ENCODE data around the gene CAVIN2.

The CAVIN2 gene

DNA sequence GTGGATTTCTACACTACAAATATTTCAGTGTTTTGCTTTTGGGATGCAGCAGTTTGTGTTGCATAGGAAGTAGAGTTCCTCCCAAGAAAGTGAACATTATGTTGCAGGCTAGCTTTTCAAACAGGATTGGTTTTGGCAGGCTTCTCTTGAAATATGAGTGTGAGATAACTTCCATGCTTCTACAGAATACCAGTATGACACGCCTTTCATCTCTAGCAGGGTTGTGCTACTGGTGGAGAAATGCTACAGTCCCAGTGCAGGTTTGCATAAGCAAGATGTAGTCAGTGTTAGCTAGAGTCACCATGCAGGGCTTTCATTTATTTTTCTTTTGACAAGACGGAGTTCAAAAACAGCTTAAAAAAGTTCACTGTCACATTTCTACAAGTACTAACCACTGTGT, 17.1 kb upstream of the CAVIN2 start:
- H3K27me3 ChIP-seq (ENCODE audit: control insufficient read depth, insufficient read depth, low read length): no peaks in the 10 kb centered on the region
- no peak overlapping the region for H3K4me2 ChIP-seq (ENCODE audit: low read length)
- no peaks in the 10 kb centered on the region for H3K36me3 ChIP-seq (ENCODE audit: insufficient read depth, low read length)
- no peak overlapping the region for H3K4me3 ChIP-seq (ENCODE audit: low read length)
- H3K4me1 ChIP-seq (ENCODE audit: control insufficient read depth, insufficient read depth, low read length): peaks cover 50% of the 10 kb centered on the region
- H3K9me3 ChIP-seq (replicated peaks; ENCODE audit: low read length): no peaks in the 10 kb centered on the region
- H3K9ac ChIP-seq (ENCODE audit: low read depth, low read length): no peak overlapping the region

DNA sequence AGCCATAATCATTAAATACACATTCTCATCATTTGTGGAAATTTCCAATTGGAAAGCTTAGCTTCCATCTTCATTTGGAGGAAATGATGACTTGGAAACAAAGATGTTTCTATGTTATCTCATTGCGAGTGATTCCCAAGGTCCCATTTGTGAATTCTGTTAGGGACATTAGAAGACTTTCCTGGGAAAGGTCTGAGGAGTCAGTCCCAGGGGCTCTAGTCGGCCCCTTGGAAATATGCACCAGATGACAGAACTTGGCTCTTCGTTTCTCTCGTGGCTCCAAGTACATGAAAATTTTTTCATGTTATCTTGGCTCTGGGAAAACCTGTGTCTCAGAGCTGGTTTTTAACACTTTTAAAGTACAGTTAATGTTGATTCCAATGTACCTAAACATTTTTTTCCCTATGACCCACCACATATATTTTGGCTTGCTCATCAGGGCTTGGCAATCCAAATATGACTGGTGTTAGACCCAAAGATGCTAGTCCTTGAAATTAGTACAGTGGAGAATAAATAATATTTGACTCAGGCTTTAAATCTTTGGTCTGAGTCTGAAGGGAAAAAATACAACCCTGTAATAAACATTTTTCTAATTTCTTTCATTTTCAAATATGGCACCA, 15.4 kb upstream of the CAVIN2 start:
- Histone ChIP-seq H3K36me3 (ENCODE audit: insufficient read depth, low read length) (no peaks in the 10 kb centered on the region), H3K9me3 (replicated peaks; ENCODE audit: low read length) (no peaks in the 10 kb centered on the region), H3K4me3 (ENCODE audit: low read length) (peak overlapping the region; percentile 21), H3K4me1 (ENCODE audit: control insufficient read depth, insufficient read depth, low read length) (peaks cover 49% of the 10 kb centered on the region), H3K9ac (ENCODE audit: low read depth, low read length) (peak overlapping the region; percentile 29), H3K27me3 (ENCODE audit: control insufficient read depth, insufficient read depth, low read length) (no peaks in the 10 kb centered on the region), H3K4me2 (ENCODE audit: low read length) (peak overlapping the region; percentile 54)

DNA sequence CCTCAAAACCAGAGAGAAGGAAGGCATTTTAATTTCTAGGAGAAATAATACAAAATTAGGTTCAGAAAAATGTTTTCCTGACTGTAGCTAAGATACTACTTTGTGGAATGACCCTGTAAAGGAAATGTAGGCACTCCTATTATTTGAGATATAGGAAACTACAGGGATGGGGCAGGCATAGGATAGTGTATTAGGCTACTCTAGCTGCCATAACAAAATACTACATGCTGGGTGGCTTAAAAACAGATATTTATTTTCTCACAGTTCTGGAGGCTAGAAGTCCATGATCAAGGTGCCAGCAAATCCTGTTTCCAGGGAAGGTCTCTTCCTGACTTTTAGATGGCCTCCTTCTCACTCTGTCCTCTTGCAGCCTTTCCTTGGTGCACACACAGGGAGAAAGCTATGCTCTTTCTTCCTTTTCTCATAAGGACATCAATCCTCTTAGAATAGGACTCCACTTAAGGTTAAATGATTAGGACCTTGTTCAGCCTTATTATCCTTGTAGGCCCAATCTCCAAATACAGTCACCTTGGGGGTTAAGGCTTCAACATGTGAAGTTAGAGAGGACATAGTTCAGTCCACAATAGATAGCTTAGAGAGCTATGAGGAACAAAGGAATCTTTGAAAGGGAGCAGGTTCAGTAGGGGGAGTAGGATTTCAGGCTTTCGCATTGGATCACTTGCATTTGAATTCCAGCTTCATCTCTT, 14.0 kb upstream of the CAVIN2 start:
- Histone ChIP-seq H3K9ac (ENCODE audit: low read depth, low read length) (no peak overlapping the region), H3K9me3 (replicated peaks; ENCODE audit: low read length) (no peaks in the 10 kb centered on the region), H3K4me2 (ENCODE audit: low read length) (no peak overlapping the region), H3K4me1 (ENCODE audit: control insufficient read depth, insufficient read depth, low read length) (peaks cover 42% of the 10 kb centered on the region), H3K27me3 (ENCODE audit: control insufficient read depth, insufficient read depth, low read length) (no peaks in the 10 kb centered on the region), H3K4me3 (ENCODE audit: low read length) (no peak overlapping the region), H3K36me3 (ENCODE audit: insufficient read depth, low read length) (no peaks in the 10 kb centered on the region)

DNA sequence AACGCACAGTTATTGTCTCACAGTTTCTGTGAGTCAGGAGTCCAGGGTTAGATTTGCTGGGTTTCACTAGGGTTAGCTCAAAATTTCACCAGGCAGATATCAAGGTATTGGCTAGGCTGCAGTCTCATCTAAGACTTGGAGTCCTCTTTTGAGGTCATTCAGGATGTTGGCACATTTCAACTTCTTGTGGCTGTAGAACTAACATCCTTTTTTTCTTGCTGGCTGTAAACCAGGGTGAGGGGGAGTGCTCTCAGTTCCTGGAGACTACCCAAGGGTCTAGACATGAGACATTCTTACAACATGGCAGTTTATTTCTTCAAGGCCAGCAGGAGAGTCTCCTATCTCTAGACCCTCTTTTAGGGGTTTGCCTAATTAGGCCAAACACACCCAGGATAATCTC, 12.8 kb upstream of the CAVIN2 start:
- Histone ChIP-seq H3K4me3 (ENCODE audit: low read length) (no peak overlapping the region), H3K27me3 (ENCODE audit: control insufficient read depth, insufficient read depth, low read length) (no peaks in the 10 kb centered on the region), H3K4me2 (ENCODE audit: low read length) (no peak overlapping the region), H3K4me1 (ENCODE audit: control insufficient read depth, insufficient read depth, low read length) (peaks cover 42% of the 10 kb centered on the region), H3K9ac (ENCODE audit: low read depth, low read length) (no peak overlapping the region), H3K9me3 (replicated peaks; ENCODE audit: low read length) (no peaks in the 10 kb centered on the region), H3K36me3 (ENCODE audit: insufficient read depth, low read length) (no peaks in the 10 kb centered on the region)

DNA sequence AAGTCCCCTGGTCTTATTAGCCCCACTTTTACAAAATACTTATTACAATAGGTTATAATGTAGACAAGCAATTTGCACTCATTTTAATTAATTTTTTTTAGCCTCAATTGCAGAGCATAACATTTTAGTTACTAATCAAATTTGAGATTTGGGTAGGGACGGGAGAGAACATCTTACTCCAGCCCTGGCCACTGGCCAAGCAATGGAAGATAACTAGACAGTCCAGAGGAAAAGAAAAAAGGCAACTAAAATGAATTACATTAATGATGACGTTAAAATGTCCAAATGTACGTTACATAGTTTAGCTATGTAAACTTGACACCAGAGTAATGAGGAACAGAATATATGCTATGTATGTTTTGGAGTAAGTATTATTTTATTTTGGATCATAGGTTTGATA, 11.0 kb upstream of the CAVIN2 start:
- Histone ChIP-seq H3K36me3 (ENCODE audit: insufficient read depth, low read length) (no peaks in the 10 kb centered on the region), H3K4me2 (ENCODE audit: low read length) (no peak overlapping the region), H3K4me3 (ENCODE audit: low read length) (no peak overlapping the region)

DNA sequence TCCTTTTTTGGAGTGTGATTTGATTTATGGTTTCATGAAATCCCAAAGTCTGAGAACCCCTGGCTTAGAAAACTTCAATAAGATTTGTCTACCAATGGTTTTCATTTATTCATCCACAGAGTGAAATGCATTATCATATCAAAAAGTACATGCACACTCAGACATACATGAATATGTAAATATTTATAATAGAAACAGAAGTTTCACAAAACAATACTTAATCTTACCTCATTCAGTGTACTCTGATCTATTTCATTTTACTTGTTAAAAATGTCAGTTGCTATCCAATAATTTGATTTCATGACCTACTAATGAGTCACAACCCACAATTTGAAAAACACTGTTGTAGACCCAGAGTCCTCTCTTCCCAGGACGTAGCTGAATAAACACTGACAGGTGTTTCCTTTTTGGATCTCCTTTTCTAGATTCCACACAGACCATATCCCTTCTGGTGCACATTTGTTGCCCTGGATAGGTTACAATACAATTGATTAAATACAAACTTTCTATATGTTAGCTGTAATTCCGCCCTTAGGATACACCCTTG, 10.4 kb upstream of the CAVIN2 start:
- Histone ChIP-seq H3K9ac (ENCODE audit: low read depth, low read length) (no peak overlapping the region), H3K36me3 (ENCODE audit: insufficient read depth, low read length) (no peaks in the 10 kb centered on the region), H3K4me3 (ENCODE audit: low read length) (no peak overlapping the region), H3K4me2 (ENCODE audit: low read length) (no peak overlapping the region), H3K27me3 (ENCODE audit: control insufficient read depth, insufficient read depth, low read length) (no peaks in the 10 kb centered on the region), H3K4me1 (ENCODE audit: control insufficient read depth, insufficient read depth, low read length) (peaks cover 32% of the 10 kb centered on the region), H3K9me3 (replicated peaks; ENCODE audit: low read length) (no peaks in the 10 kb centered on the region)

More for the DNA sequence above, 11.0 kb upstream of the CAVIN2 start:
- H3K9ac ChIP-seq (ENCODE audit: low read depth, low read length): no peak overlapping the region
- H3K9me3 ChIP-seq (replicated peaks; ENCODE audit: low read length): no peaks in the 10 kb centered on the region
- no peaks in the 10 kb centered on the region for H3K27me3 ChIP-seq (ENCODE audit: control insufficient read depth, insufficient read depth, low read length)
- peaks cover 37% of the 10 kb centered on the region for H3K4me1 ChIP-seq (ENCODE audit: control insufficient read depth, insufficient read depth, low read length)

DNA sequence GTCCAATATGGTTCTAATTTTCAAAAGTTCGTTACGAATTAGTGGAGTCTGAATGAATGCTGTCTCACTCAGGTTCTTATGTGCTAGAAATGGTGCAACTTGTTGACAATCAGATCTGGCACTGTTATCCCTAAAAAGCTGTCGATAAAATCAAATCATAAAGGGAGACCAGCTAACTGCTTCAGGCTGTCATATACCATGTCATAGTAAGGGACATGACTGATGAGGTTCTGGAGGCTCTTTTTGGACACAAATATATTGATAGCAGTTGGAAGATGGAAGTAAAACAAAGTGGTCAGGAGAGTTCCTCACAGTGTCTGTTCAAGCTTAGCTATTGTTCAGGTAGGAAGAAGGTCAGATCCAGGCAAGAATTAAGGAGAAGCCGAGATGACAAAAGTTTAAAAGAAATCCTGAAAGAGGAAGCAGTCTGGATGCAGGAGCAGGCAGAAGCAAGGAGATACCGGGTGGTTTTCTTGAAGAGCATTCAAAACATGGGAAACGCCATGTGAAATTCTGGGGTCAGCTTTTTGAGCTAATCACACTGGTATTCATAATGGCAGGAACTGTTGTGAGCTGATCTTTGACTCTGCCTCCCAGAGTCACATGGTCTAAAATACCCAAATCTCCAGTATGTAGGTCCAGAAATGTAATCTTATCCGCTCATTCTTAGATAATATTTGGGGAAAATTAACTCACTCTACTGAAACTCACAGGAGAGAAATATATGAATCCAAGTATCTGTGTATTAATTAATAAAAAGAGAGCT, 9.4 kb upstream of the CAVIN2 start:
- Histone ChIP-seq H3K27me3 (ENCODE audit: control insufficient read depth, insufficient read depth, low read length) (no peaks in the 10 kb centered on the region), H3K4me1 (ENCODE audit: control insufficient read depth, insufficient read depth, low read length) (peaks cover 25% of the 10 kb centered on the region), H3K9me3 (replicated peaks; ENCODE audit: low read length) (no peaks in the 10 kb centered on the region), H3K4me2 (ENCODE audit: low read length) (no peak overlapping the region), H3K36me3 (ENCODE audit: insufficient read depth, low read length) (no peaks in the 10 kb centered on the region), H3K4me3 (ENCODE audit: low read length) (no peak overlapping the region), H3K9ac (ENCODE audit: low read depth, low read length) (no peak overlapping the region)

DNA sequence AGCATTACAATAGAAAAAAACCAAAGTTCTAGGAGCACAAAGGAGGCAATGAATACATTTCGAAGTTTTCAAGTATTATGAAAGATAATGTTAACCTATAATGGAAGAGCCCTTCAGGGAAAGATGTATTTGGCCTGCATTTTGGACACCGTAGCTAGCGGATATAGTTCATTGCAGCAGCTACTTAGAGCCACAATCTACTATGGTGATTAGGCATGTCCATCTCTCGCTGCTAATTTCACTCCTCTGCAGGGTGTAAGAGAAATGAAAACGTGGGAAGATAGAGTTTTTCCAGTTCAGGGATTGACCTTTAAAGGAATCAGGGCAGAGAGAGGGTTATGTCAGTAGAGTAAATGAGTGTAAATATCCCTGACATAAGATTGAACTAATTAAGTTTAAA, 8.5 kb upstream of the CAVIN2 start:
- H3K9ac ChIP-seq (ENCODE audit: low read depth, low read length): no peak overlapping the region
- no peaks in the 10 kb centered on the region for H3K9me3 ChIP-seq (replicated peaks; ENCODE audit: low read length)
- H3K27me3 ChIP-seq (ENCODE audit: control insufficient read depth, insufficient read depth, low read length): no peaks in the 10 kb centered on the region
- H3K36me3 ChIP-seq (ENCODE audit: insufficient read depth, low read length): no peaks in the 10 kb centered on the region
- no peak overlapping the region for H3K4me2 ChIP-seq (ENCODE audit: low read length)
- peaks cover 25% of the 10 kb centered on the region for H3K4me1 ChIP-seq (ENCODE audit: control insufficient read depth, insufficient read depth, low read length)
- no peak overlapping the region for H3K4me3 ChIP-seq (ENCODE audit: low read length)

DNA sequence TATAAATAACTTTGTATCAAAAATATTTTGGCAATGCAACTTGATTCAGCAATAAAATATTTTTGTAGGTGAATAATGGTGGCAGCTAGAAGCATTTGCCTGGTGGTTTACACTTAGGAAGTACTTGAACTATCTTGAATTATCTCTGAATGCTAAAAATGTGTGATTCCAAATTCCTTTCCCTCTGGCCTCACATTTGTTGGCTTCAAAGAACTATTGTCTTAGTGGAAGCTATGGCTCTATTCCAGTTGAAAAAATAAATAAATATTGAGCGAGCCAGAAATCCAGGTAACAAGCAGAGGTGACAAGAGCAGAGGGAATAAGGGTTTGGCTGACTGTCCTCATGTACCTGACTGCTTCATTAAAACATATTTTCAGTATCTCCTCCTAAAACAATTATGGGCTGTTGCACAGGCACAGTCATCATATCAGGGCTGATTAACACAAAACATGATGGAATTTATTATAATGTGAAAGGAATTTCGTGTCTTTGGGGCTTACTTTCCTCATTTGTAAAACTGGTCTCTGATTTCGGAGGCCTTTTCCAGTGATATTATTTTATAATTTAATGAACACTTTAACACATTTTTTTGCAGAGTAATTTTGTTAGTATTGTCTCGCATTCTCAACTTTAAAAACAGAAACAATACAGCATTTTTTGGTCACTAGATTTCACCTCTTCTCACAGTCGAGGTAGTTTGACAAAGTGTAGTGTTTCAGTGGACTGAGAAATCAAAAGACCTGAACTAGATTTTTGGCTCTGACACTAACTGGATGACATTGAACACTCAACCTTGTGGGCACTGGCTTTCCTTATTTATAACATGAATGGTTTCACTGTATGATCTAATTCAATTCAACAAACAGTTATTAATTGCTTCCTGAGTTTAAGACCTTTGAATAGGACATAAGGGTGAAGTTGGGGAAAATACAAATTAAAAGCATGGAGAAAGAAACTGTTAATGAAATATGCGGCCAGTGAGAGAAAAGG, 7.8 kb upstream of the CAVIN2 start:
- Histone ChIP-seq H3K4me1 (ENCODE audit: control insufficient read depth, insufficient read depth, low read length) (peaks cover 25% of the 10 kb centered on the region), H3K9ac (ENCODE audit: low read depth, low read length) (no peak overlapping the region), H3K4me3 (ENCODE audit: low read length) (no peak overlapping the region), H3K9me3 (replicated peaks; ENCODE audit: low read length) (no peaks in the 10 kb centered on the region), H3K36me3 (ENCODE audit: insufficient read depth, low read length) (no peaks in the 10 kb centered on the region), H3K4me2 (ENCODE audit: low read length) (peak overlapping the region; percentile 30), H3K27me3 (ENCODE audit: control insufficient read depth, insufficient read depth, low read length) (no peaks in the 10 kb centered on the region)

DNA sequence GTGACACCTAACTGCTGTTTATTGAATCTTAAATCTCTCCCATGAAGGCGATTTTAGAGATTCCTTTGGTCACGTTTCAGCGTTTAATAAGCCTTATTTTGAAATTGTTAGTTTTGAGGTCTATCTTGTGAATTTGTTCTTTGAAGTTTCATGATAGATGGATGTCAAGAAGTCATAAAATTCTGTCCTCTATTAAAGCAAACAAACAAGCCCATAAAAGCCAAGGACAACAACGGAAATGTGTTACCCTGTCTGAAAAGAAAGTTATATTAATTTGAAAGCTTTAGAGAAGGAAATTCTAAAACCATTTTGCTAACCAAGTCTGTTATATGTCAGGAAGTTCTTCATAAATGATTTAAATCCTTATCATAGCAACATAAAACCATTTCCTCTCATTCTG, 7.0 kb upstream of the CAVIN2 start:
- Histone ChIP-seq H3K4me3 (ENCODE audit: low read length) (no peak overlapping the region), H3K4me1 (ENCODE audit: control insufficient read depth, insufficient read depth, low read length) (peaks cover 25% of the 10 kb centered on the region), H3K9me3 (replicated peaks; ENCODE audit: low read length) (no peaks in the 10 kb centered on the region), H3K36me3 (ENCODE audit: insufficient read depth, low read length) (no peaks in the 10 kb centered on the region), H3K27me3 (ENCODE audit: control insufficient read depth, insufficient read depth, low read length) (no peaks in the 10 kb centered on the region), H3K4me2 (ENCODE audit: low read length) (no peak overlapping the region), H3K9ac (ENCODE audit: low read depth, low read length) (no peak overlapping the region)

DNA sequence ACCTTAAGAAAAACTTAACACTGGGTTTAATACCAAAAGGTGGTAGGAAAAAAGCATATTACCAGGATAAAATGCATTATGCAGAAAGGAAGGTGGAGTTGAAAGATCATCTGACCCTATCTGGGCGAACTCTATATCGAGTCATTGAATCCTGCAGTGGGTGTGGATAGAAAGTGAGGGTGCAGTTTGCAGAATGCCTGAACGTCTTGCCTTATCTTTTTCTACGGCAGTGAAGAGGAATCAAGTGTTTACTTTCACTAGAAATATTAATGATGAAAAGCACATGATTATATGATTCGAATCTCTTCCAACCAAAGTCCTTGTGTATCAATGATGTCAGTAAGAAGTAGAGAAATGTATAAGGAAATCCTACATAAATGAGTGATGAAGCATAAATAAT, 4.3 kb upstream of the CAVIN2 start:
- Histone ChIP-seq H3K9ac (ENCODE audit: low read depth, low read length) (no peak overlapping the region), H3K36me3 (ENCODE audit: insufficient read depth, low read length) (no peaks in the 10 kb centered on the region), H3K9me3 (replicated peaks; ENCODE audit: low read length) (no peaks in the 10 kb centered on the region), H3K27me3 (ENCODE audit: control insufficient read depth, insufficient read depth, low read length) (no peaks in the 10 kb centered on the region), H3K4me1 (ENCODE audit: control insufficient read depth, insufficient read depth, low read length) (peaks cover 33% of the 10 kb centered on the region), H3K4me2 (ENCODE audit: low read length) (no peak overlapping the region), H3K4me3 (ENCODE audit: low read length) (no peak overlapping the region)
